Measurements from ENCODE around the gene IER3. TPM values are rescaled to one million over a fixed set of nuclear protein-coding genes. Genes with fewer than 3 reads are reported as not detected.

IER3 gene
- total and polyA plus RNA-seq, 12 donors: 1.6 to 136 (median 43.1) TPM

DNA sequence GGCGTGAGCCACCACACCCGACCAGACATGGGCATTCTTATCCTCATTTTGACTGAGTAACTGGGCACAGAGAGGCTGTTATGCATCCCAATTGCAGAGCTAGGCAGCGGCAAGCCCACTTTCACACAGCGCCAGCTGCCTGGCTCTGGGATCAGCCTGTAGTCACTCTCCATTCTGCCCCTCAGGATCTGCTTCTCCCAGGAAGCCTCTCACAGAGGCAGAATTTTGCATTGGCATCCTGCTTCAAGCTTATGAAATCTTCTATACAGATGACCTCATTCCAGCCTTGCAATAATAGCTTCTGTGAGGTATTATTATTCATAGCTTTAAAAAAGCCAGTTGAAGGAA lies 37.0 kb upstream of the IER3 start:
- TF ChIP-seq POLR2A (IDR thresholded peaks at IDR 0.05): peak in 1 of 2 donors; percentile 28
- TF ChIP-seq, protein P1, sequence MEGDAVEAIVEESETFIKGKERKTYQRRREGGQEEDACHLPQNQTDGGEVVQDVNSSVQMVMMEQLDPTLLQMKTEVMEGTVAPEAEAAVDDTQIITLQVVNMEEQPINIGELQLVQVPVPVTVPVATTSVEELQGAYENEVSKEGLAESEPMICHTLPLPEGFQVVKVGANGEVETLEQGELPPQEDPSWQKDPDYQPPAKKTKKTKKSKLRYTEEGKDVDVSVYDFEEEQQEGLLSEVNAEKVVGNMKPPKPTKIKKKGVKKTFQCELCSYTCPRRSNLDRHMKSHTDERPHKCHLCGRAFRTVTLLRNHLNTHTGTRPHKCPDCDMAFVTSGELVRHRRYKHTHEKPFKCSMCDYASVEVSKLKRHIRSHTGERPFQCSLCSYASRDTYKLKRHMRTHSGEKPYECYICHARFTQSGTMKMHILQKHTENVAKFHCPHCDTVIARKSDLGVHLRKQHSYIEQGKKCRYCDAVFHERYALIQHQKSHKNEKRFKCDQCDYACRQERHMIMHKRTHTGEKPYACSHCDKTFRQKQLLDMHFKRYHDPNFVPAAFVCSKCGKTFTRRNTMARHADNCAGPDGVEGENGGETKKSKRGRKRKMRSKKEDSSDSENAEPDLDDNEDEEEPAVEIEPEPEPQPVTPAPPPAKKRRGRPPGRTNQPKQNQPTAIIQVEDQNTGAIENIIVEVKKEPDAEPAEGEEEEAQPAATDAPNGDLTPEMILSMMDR (IDR thresholded peaks at IDR 0.05): no peak
- DNase-seq: no peak
- 55 to 89% (median 82%) methylated on average over 4 of the region's 4 CpGs for WGBS, 4 donors
- no peaks in the 10 kb centered on the region for H3K9me3 ChIP-seq (replicated peaks in 1 of 3)
- H3K27ac ChIP-seq: peak overlapping the region; percentile 87 to 98 (median 93)
- no peaks in the 10 kb centered on the region for H3K27me3 ChIP-seq
- H3K36me3 ChIP-seq (replicated peaks in 1 of 2): no peaks in the 10 kb centered on the region
- H3K4me3 ChIP-seq: no peak overlapping the region
- peaks cover 30 to 55% of the 10 kb centered on the region in 2 donors for H3K4me1 ChIP-seq (replicated peaks in 1 of 2)
- intact Hi-C loops (cut with DNase I): loop anchor here in 1 of 2 donors (5.0 kb wide), 1 partner anchor 34 kb away; no protein-coding TSS in a partner anchor

DNA sequence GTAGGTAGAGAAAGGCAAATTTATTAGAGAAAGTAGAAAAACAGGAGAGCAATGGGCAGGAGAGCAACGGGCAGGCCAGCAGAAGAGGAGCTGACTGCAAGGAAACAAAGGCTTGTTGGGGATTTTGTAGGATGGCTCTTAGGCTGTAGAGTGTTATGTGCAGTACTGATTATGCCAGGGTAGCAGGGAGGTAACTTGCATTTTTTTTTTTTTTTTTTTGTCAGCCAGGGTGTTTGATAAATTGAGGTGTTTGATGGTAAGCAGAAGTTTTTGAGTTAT lies 36.2 kb upstream of the IER3 start:
- H3K27ac ChIP-seq: peak overlapping the region in 2 of 5 donors; percentile 93 to 98
- intact Hi-C loops (cut with DNase I): loop anchor here in 1 of 2 donors (5.0 kb wide), 1 partner anchor 33 kb away; no protein-coding TSS in a partner anchor
- H3K27me3 ChIP-seq: no peaks in the 10 kb centered on the region
- TF ChIP-seq, protein P1 (IDR thresholded peaks at IDR 0.05): no peak
- TF ChIP-seq POLR2A (IDR thresholded peaks at IDR 0.05): no peak
- no peaks in the 10 kb centered on the region for H3K36me3 ChIP-seq (replicated peaks in 1 of 2)
- WGBS, 4 donors: 90 to 98% (median 97%) methylated on average over 1 of the region's 1 CpG
- no peaks in the 10 kb centered on the region for H3K9me3 ChIP-seq (replicated peaks in 1 of 3)
- no peak for DNase-seq
- H3K4me3 ChIP-seq: no peak overlapping the region
- peaks cover 30 to 55% of the 10 kb centered on the region in 2 donors for H3K4me1 ChIP-seq (replicated peaks in 1 of 2)

GRCh38 chr6:30779850-30780641 lies 35.7 kb upstream of the IER3 start:
- 82 to 94% (median 84%) methylated on average over 10 of the region's 10 CpGs for WGBS, 4 donors
- intact Hi-C loops (cut with DNase I): loop anchor here in 1 of 2 donors (5.0 kb wide), 1 partner anchor 33 kb away; no protein-coding TSS in a partner anchor

GRCh38 chr6:30778001-30778635 lies 33.8 kb upstream of the IER3 start:
- intact Hi-C loops (cut with DNase I): no loop called here
- Histone ChIP-seq H3K36me3 (replicated peaks in 1 of 2) (no peaks in the 10 kb centered on the region), H3K9me3 (replicated peaks in 1 of 3) (no peaks in the 10 kb centered on the region), H3K27ac (peak overlapping the region in 2 of 5 donors; percentile 88 to 98), H3K4me1 (replicated peaks in 1 of 2) (peaks cover 30 to 55% of the 10 kb centered on the region in 2 donors), H3K27me3 (no peaks in the 10 kb centered on the region), H3K4me3 (no peak overlapping the region)
- WGBS, 4 donors: 78 to 84% (median 81%) methylated on average over 3 of the region's 3 CpGs
- no peak for DNase-seq
- TF ChIP-seq, protein P1 (IDR thresholded peaks at IDR 0.05): no peak
- TF ChIP-seq POLR2A (IDR thresholded peaks at IDR 0.05): no peak

More at GRCh38 chr6:30779850-30780641, 35.7 kb upstream of the IER3 start:
- Histone ChIP-seq H3K4me3 (no peak overlapping the region), H3K36me3 (replicated peaks in 1 of 2) (no peaks in the 10 kb centered on the region), H3K9me3 (replicated peaks in 1 of 3) (no peaks in the 10 kb centered on the region), H3K27ac (peak overlapping the region in 4 of 5 donors; percentile 24 to 98 (median 66)), H3K4me1 (replicated peaks in 1 of 2) (peaks cover 30 to 55% of the 10 kb centered on the region in 2 donors), H3K27me3 (no peaks in the 10 kb centered on the region)
- no peak for DNase-seq
- TF ChIP-seq, protein P1 (IDR thresholded peaks at IDR 0.05): no peak
- no peak for TF ChIP-seq POLR2A (IDR thresholded peaks at IDR 0.05)
